Mucosa of rectum (tissue), 2 donors: Measurements from ENCODE around the gene SETBP1.

ENCODE experiments used
- H3K27ac ChIP-seq, 2 donors: one replicate each; pipeline ENCODE4 v1.7.0; 2013; ENCODE audit warnings: inconsistent platforms in 2 of 2, low read depth in 2 of 2, low read length in 2 of 2
- H3K27me3 ChIP-seq, 2 donors: one replicate each; pipeline ENCODE4 v1.7.0; 2013; ENCODE audit warnings: low read length in 2 of 2; ENCODE audit not compliant: control insufficient read depth in 2 of 2, insufficient read depth in 2 of 2
- H3K36me3 ChIP-seq, 2 donors: one replicate each; pipeline ENCODE4 v1.7.0; 2013; ENCODE audit warnings: low read length in 2 of 2; ENCODE audit not compliant: control insufficient read depth in 2 of 2, insufficient read depth in 2 of 2
- H3K4me1 ChIP-seq, 2 donors: one replicate each; pipeline ENCODE4 v1.7.0; 2013; ENCODE audit warnings: low read length in 2 of 2, mild to moderate bottlenecking in 1 of 2; ENCODE audit not compliant: control insufficient read depth in 2 of 2, insufficient read depth in 2 of 2
- H3K4me3 ChIP-seq, 2 donors: one replicate each; pipeline ENCODE4 v1.7.0; 2013; ENCODE audit warnings: low read length in 2 of 2
- H3K9ac ChIP-seq, 2 donors: one replicate each; pipeline ENCODE4 v1.7.0; 2013; ENCODE audit warnings: low read length in 2 of 2, low read depth in 1 of 2, mild to moderate bottlenecking in 1 of 2
- H3K9me3 ChIP-seq, 2 donors: one replicate each; pipeline ENCODE4 v1.7.0; 2013; ENCODE audit warnings: low read length in 2 of 2; ENCODE audit not compliant: control insufficient read depth in 2 of 2
- donor health status: healthy.
- donor health status: Normal muscosa, but diverticular disease.

SETBP1 gene

GRCh38 chr18:44833786-44834185, 153.1 kb downstream of the SETBP1 start:
- H3K4me1 ChIP-seq, result peaks cover under 1% of the 10 kb centered on the region in 2 donors
- H3K9me3 ChIP-seq, result no peaks in the 10 kb centered on the region
- H3K9ac ChIP-seq, result no peak overlapping the region
- H3K27ac ChIP-seq, result no peak overlapping the region
- no peaks in the 10 kb centered on the region for H3K27me3 ChIP-seq
- H3K4me3 ChIP-seq, result no peak overlapping the region
- no peaks in the 10 kb centered on the region for H3K36me3 ChIP-seq

DNA sequence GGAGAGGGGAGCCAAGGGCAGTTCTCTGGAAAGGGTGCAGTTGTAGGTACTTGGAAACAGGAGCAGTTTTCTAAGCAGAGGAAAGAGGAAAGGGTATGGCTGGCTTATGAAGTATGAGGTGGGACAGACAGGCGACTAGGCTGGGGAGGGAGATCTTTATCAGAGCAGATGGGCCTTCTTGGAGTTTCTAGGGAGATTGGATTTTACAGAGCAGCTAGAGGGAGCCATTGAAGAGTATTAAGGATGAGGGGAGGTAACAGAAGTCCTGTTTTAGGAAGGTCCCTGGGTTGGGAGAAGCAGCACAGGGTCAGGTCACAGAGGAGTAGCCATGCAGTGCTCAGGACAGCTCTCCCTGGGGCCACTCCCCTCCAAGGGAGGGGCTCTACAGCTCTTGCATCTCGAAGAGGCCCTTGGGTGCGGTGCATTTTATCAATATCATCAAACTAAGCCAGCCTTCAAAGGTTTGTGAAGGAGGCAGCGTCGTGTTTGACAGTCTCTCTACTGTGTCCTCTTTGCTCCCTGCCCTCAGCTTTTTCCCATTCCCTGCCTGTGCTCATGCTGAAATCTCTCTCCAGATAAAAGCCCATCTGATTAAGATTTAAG, 154.3 kb downstream of the SETBP1 start:
- H3K36me3 ChIP-seq, result no peaks in the 10 kb centered on the region
- H3K9ac ChIP-seq, result no peak overlapping the region
- no peak overlapping the region for H3K27ac ChIP-seq
- H3K27me3 ChIP-seq, result no peaks in the 10 kb centered on the region
- no peaks in the 10 kb centered on the region for H3K9me3 ChIP-seq
- peaks cover 12% of the 10 kb centered on the region in 2 donors for H3K4me1 ChIP-seq
- H3K4me3 ChIP-seq, result no peak overlapping the region

DNA sequence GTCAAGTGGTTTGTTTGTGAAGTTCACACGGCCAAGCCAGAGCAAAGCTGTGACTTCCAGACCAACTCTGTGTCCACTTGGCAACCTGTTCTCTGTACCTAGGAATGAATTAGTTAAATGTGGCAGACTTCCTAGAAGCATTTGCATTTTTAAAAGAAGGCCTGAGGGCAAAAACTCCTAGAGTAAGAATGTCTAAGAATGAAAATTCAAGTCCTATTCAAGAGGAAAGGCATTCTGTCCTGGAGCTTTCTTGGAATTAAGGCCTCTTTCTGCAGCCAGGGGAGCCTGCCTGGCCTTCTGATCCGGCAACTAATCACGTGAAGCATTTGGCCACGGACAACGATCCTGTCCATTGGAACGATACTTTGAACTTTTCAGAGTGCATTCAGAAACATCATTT, 155.0 kb downstream of the SETBP1 start:
- peaks cover 12 to 16% of the 10 kb centered on the region in 2 donors for H3K4me1 ChIP-seq
- no peak overlapping the region for H3K4me3 ChIP-seq
- no peaks in the 10 kb centered on the region for H3K27me3 ChIP-seq
- H3K9ac ChIP-seq, result no peak overlapping the region
- no peaks in the 10 kb centered on the region for H3K36me3 ChIP-seq
- no peak overlapping the region for H3K27ac ChIP-seq
- no peaks in the 10 kb centered on the region for H3K9me3 ChIP-seq

GRCh38 chr18:44836263-44836662, 155.6 kb downstream of the SETBP1 start:
- Histone ChIP-seq H3K9ac (no peak overlapping the region), H3K27me3 (no peaks in the 10 kb centered on the region), H3K27ac (no peak overlapping the region), H3K9me3 (no peaks in the 10 kb centered on the region), H3K4me3 (no peak overlapping the region), H3K4me1 (peaks cover 12 to 16% of the 10 kb centered on the region in 2 donors), H3K36me3 (no peaks in the 10 kb centered on the region)

GRCh38 chr18:44837482-44838180, 156.9 kb downstream of the SETBP1 start:
- H3K9ac ChIP-seq, result no peak overlapping the region
- H3K27ac ChIP-seq, result no peak overlapping the region
- no peaks in the 10 kb centered on the region for H3K9me3 ChIP-seq
- H3K27me3 ChIP-seq, result no peaks in the 10 kb centered on the region
- peaks cover 12 to 16% of the 10 kb centered on the region in 2 donors for H3K4me1 ChIP-seq
- H3K4me3 ChIP-seq, result no peak overlapping the region
- no peaks in the 10 kb centered on the region for H3K36me3 ChIP-seq

- Histone ChIP-seq H3K27ac (peak overlapping the region in 1 of 2 donors; percentile 49), H3K4me1 (peaks cover 12 to 16% of the 10 kb centered on the region in 2 donors), H3K4me3 (no peak overlapping the region), H3K9me3 (no peaks in the 10 kb centered on the region), H3K27me3 (no peaks in the 10 kb centered on the region), H3K36me3 (no peaks in the 10 kb centered on the region), H3K9ac (no peak overlapping the region)
Measured at GRCh38 chr18:44838971-44839666, 158.4 kb downstream of the SETBP1 start.

GRCh38 chr18:44840058-44840790, 159.5 kb downstream of the SETBP1 start:
- H3K9ac ChIP-seq, result no peak overlapping the region
- H3K36me3 ChIP-seq, result no peaks in the 10 kb centered on the region
- H3K9me3 ChIP-seq, result no peaks in the 10 kb centered on the region
- H3K27me3 ChIP-seq, result no peaks in the 10 kb centered on the region
- H3K4me3 ChIP-seq, result no peak overlapping the region
- no peak overlapping the region for H3K27ac ChIP-seq
- H3K4me1 ChIP-seq, result peaks cover 12 to 16% of the 10 kb centered on the region in 2 donors

DNA sequence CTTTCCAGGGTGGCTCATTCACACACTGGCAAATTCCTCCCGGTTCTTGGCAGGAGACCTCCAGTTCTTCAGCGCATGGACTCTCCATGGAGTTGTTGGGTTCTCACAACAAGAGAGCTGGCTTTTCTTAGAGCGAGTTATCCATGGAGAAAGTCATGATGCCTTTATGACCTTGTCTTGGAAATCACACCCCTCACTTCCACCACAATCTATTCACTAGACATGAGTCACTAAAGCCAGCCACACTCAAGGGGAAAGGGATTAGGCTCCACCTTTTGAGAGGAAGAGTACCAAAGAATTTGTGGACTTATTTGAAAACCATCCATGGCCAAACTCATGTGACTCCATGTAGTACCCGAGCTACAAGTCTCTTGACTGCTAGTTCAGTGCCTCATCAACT, 160.5 kb downstream of the SETBP1 start:
- peaks cover 12 to 16% of the 10 kb centered on the region in 2 donors for H3K4me1 ChIP-seq
- no peak overlapping the region for H3K4me3 ChIP-seq
- H3K9me3 ChIP-seq, result no peaks in the 10 kb centered on the region
- no peak overlapping the region for H3K27ac ChIP-seq
- H3K9ac ChIP-seq, result no peak overlapping the region
- H3K27me3 ChIP-seq, result no peaks in the 10 kb centered on the region
- H3K36me3 ChIP-seq, result no peaks in the 10 kb centered on the region

GRCh38 chr18:44841752-44842587, 161.3 kb downstream of the SETBP1 start:
- H3K9ac ChIP-seq, result no peak overlapping the region
- no peak overlapping the region for H3K27ac ChIP-seq
- H3K4me3 ChIP-seq, result no peak overlapping the region
- no peaks in the 10 kb centered on the region for H3K9me3 ChIP-seq
- no peaks in the 10 kb centered on the region for H3K36me3 ChIP-seq
- peaks cover 12 to 16% of the 10 kb centered on the region in 2 donors for H3K4me1 ChIP-seq
- H3K27me3 ChIP-seq, result no peaks in the 10 kb centered on the region
